Esophagus muscularis mucosa (tissue), 4 donors: Measurements from ENCODE around the gene PNPLA3. TPM values are rescaled to one million over a fixed set of nuclear protein-coding genes. Genes with fewer than 3 reads are reported as not detected.
"Not testable (repeated sequence)": the region's sequence is repeated elsewhere in the genome, so short reads cannot be mapped to it uniquely, and the experiment has no call there.

Source experiments
- DNase-seq: peaks from one replicate; pipeline ENCODE4 v3.0.0-alpha.2; 2017; ENCODE audit errors: extremely low spot score
- H3K27ac ChIP-seq, 4 donors: fragments of 200-600 bp; sonication (generic); replicated peaks in 1 of 4; 1 replicate in 3 of 4; 2 replicates in 1 of 4; pipeline ENCODE4 v1.5.1; 2016 to 2019; ENCODE audit warnings: mild to moderate bottlenecking in 1 of 4
- H3K27me3 ChIP-seq, 4 donors: fragments of 200-600 bp; sonication (generic); one replicate each; pipeline versions ENCODE4 v1.5.1 to v1.6.0; 2016 to 2019
- H3K36me3 ChIP-seq, 4 donors: fragments of 200-600 bp; sonication (generic); one replicate each; pipeline ENCODE4 v1.5.1; 2016 to 2019
- H3K4me1 ChIP-seq, 4 donors: fragments of 200-600 bp; sonication (generic); one replicate each; pipeline ENCODE4 v1.5.1; 2016 to 2019
- H3K4me3 ChIP-seq, 4 donors: fragments of 200-600 bp; sonication (generic); 1 replicate in 2 of 4; 2 replicates in 2 of 4; pipeline ENCODE4 v1.5.1; 2016 to 2019; ENCODE audit warnings: mild to moderate bottlenecking in 4 of 4, moderate library complexity in 1 of 4
- H3K9me3 ChIP-seq, 4 donors: fragments of 200-600 bp; sonication (generic); 1 replicate in 3 of 4; 2 replicates in 1 of 4; pipeline ENCODE4 v1.5.1; 2016 to 2019
- EP300 ChIP-seq: sonication (generic); formaldehyde crosslinking; IDR thresholded peaks from one replicate; pipeline ENCODE4 v1.6.1; 2017; ENCODE audit warnings: antibody characterized with exemption
- POLR2A ChIP-seq: fragments of 450-650 bp; IDR thresholded peaks from one replicate; pipeline ENCODE4 v1.6.1; 2017; ENCODE audit warnings: antibody characterized with exemption, moderate library complexity, mild to moderate bottlenecking, low read depth
- POLR2AphosphoS5 ChIP-seq, 2 donors: sonication (generic); formaldehyde crosslinking; IDR thresholded peaks; one replicate each; pipeline ENCODE4 v1.6.1; 2017; ENCODE audit warnings: antibody characterized with exemption in 2 of 2
- WGBS: methylation state at CpG from one replicate; pipeline ENCODE4 v1.1.5; 2018; 5-methylcytosine and 5-hydroxymethylcytosine counted together
- intact Hi-C: fragments of 100-400 bp; cut with DNase I; formaldehyde crosslinking; loops from one replicate; pipeline ENCODE4 v1.15.1; 2023
- total RNA-seq, 4 donors: library from RNA; depleted of rRNA; stranded (reverse); fragments of >200 nt; gene quantifications; one replicate each; pipeline versions ENCODE4 v1.1.0 to v1.2.1, GENCODE V29; 2016
- TF ChIP-seq, protein P1 (sequence below), 3 experiments: fragments of 200-600 bp in 2 of 3; fragments of 450-650 bp in 1 of 3; sonication (generic) in 2 of 3; IDR thresholded peaks; one replicate each; pipeline ENCODE4 v1.5.1; 2017 to 2019; ENCODE audit warnings: antibody characterized with exemption in 3 of 3, mild to moderate bottlenecking in 2 of 3, moderate library complexity in 1 of 3

Gene PNPLA3
- total RNA-seq, 4 donors from 2014 or later = 0.39 TPM; not detected in 3

DNA sequence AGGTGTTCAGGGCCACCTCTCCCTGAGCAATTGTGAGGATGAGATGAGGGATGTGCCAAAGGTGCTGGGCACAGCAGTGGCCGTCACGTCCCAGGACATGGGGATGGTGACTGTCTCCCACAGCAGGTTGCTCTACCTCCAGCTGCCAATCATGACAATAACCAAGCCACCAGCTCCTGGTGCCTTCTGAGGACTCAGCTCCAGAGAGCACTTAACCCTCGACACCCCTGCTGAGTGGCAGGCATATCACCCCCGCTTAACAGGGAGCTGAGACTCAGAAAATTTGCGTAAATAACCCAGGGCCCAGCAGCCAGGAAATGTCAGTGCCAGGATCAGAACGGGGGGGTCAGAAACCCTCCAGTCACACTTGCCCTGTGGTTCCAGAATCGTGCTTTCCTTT is 23.4 kb upstream of the PNPLA3 start:
- no peaks in the 10 kb centered on the region for H3K4me1 ChIP-seq
- no peaks in the 10 kb centered on the region for H3K9me3 ChIP-seq
- no peak for DNase-seq
- no peaks in the 10 kb centered on the region for H3K36me3 ChIP-seq
- no peak overlapping the region for H3K4me3 ChIP-seq
- H3K27ac ChIP-seq = no peak overlapping the region
- H3K27me3 ChIP-seq = peaks cover 0 to 48% (median 0%) of the 10 kb centered on the region in 4 donors
- TF ChIP-seq, protein P1, sequence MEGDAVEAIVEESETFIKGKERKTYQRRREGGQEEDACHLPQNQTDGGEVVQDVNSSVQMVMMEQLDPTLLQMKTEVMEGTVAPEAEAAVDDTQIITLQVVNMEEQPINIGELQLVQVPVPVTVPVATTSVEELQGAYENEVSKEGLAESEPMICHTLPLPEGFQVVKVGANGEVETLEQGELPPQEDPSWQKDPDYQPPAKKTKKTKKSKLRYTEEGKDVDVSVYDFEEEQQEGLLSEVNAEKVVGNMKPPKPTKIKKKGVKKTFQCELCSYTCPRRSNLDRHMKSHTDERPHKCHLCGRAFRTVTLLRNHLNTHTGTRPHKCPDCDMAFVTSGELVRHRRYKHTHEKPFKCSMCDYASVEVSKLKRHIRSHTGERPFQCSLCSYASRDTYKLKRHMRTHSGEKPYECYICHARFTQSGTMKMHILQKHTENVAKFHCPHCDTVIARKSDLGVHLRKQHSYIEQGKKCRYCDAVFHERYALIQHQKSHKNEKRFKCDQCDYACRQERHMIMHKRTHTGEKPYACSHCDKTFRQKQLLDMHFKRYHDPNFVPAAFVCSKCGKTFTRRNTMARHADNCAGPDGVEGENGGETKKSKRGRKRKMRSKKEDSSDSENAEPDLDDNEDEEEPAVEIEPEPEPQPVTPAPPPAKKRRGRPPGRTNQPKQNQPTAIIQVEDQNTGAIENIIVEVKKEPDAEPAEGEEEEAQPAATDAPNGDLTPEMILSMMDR (IDR thresholded peaks at IDR 0.05) = no peak
- TF ChIP-seq POLR2A (no peak), EP300 (no peak), POLR2AphosphoS5 (IDR thresholded peaks at IDR 0.05) (no peak)
- intact Hi-C loops = no loop called here
- WGBS = 50% methylated on average over 7 of the region's 7 CpGs

DNA sequence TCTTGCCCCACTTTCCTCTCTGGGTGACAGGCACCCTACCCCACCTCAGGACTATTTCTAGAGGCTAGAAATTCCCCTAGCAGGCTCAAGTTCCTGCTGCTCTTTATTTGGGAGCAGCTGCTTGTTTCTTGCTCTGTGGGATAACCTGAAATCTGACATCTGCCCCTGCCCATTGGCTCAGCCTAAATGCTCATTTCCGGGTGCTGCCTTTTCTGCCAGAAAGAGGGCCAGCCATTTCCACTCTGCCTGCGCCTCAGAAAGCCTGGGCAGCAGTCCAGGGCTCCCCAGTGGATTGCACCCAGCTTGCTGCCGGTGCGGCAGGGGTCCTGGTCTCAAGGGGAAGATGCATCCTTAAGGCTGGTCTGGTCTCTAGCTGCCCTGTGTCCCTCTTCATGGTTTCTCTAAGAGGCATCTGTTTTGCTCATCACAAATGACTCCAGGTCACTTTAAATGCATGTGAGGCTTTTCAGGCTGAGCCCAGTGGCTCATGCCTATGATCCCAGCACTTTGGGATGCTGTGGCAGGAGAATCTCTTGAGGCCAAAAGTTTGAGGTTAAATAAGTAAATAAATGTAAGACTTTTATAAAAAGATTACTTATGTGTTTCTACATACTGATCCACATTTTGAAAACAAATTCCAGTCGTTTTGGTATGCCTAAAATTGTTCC is 21.5 kb upstream of the PNPLA3 start:
- intact Hi-C loops = no loop called here
- WGBS = 58% methylated on average over 4 of the region's 5 CpGs
- H3K36me3 ChIP-seq = no peaks in the 10 kb centered on the region
- H3K4me1 ChIP-seq = no peaks in the 10 kb centered on the region
- no peak overlapping the region for H3K27ac ChIP-seq
- no peak for DNase-seq
- TF ChIP-seq, protein P1 (IDR thresholded peaks at IDR 0.05) = no peak
- no peak for TF ChIP-seq EP300
- no peak for TF ChIP-seq POLR2A
- H3K27me3 ChIP-seq = peaks cover 0 to 50% (median 0%) of the 10 kb centered on the region in 4 donors
- H3K9me3 ChIP-seq = no peaks in the 10 kb centered on the region
- no peak overlapping the region for H3K4me3 ChIP-seq

DNA sequence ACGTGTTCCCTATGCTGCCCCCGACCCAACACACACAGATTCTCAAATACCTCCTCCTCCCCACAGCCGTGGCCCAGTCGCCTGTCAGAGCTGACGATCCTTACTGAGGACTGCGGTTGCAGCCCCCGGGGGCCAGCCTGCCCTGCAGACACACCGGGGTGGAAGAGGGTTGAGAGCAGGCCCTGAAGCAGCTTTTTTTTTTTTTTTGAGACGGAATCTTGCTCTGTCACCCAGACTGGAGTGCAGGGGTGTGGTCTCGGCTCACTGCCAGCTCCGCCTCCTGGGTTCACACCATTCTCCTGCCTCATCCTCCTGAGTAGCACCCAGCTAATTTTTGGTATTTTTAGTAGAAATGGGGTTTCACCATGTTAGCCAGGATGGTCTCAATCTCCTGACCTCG is 20.6 kb upstream of the PNPLA3 start:
- H3K36me3 ChIP-seq, H3K4me1 ChIP-seq, H3K27ac ChIP-seq, H3K4me3 ChIP-seq, H3K9me3 ChIP-seq, intact Hi-C loops, DNase-seq: not testable (repeated sequence)
- 82% methylated on average over 9 of the region's 12 CpGs for WGBS
- peaks cover 0 to 58% (median 0%) of the 10 kb centered on the region in 4 donors for H3K27me3 ChIP-seq

DNA sequence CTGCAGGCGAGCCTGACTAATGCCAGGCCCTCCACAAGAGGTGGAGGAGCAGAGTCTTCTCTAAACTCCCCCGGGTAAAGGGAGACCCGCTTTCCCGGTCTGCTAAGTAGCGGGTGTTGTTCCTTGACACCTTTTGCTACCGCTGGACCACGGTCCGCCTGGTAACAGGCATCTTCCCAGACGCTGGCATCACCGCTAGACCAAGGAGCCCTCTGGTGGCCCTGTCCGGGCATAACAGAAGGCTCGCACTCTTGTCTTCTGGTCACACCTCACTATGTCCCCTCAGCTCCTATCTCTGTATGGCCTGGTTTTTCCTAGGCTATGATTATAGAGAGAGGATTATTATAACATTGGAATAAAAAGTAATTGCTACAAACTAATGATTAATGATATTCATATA is 19.2 kb upstream of the PNPLA3 start:
- WGBS = 42% methylated on average over 11 of the region's 12 CpGs
- intact Hi-C loops, H3K4me1 ChIP-seq, H3K36me3 ChIP-seq, H3K9me3 ChIP-seq, H3K27ac ChIP-seq, DNase-seq, H3K4me3 ChIP-seq: not testable (repeated sequence)
- TF ChIP-seq, protein P1 (IDR thresholded peaks at IDR 0.05) = peak in 1 of 3 experiments; percentile 37
- peaks cover 0 to 58% (median 0%) of the 10 kb centered on the region in 4 donors for H3K27me3 ChIP-seq

DNA sequence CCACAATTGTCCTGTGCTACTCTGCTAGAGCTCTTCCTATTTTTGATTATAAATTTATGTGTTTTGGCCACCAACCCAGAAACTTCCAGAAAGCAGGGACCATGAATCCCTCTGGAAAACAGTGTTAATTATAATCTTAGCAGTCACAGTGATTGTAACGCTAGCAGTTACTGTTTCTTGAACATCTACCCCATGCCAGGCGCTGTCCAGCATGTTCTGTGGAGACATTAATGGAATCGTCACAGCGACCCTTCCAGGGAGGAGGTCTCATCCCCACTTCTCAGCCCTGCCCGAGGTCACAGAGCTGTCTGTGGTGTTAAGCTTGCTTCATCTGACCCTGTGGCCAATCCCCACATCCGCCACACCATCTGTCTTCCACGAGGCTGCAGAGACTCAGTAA is 17.9 kb upstream of the PNPLA3 start:
- TF ChIP-seq EP300 = no peak
- TF ChIP-seq POLR2AphosphoS5 (IDR thresholded peaks at IDR 0.05) = no peak
- TF ChIP-seq, protein P1 (IDR thresholded peaks at IDR 0.05) = no peak
- no peak for TF ChIP-seq POLR2A
- 45% methylated on average over 7 of the region's 7 CpGs for WGBS
- Histone ChIP-seq H3K27me3 (peaks cover 0 to 56% (median 0%) of the 10 kb centered on the region in 4 donors), H3K27ac (no peak overlapping the region), H3K4me1 (no peaks in the 10 kb centered on the region), H3K4me3 (no peak overlapping the region), H3K36me3 (no peaks in the 10 kb centered on the region), H3K9me3 (no peaks in the 10 kb centered on the region)
- no peak for DNase-seq
- intact Hi-C loops = no loop called here
